Adrenal gland (tissue), 12 donors: Measurements from ENCODE around the gene ARFGAP1. TPM values are rescaled to one million over a fixed set of nuclear protein-coding genes. Genes with fewer than 3 reads are reported as not detected.

Experiments used
- DNase-seq, 7 donors: peaks; one replicate each; pipeline ENCODE4 v3.0.0-alpha.2; 2019 to 2020
- H3K27ac ChIP-seq, 5 donors: fragments of 200-600 bp; sonication (generic) in 4 of 5; 1 replicate in 3 of 5; 2 replicates in 2 of 5; pipeline versions ENCODE4 v1.5.1 to v1.8.0; 2016 to 2020; ENCODE audit warnings: mild to moderate bottlenecking in 1 of 5
- H3K27me3 ChIP-seq: fragments of 200-600 bp; 2 replicates; pipeline ENCODE4 v1.8.0; 2021
- H3K36me3 ChIP-seq, 2 donors: fragments of 200-600 bp; replicated peaks in 1 of 2; 1 replicate in 1 of 2; 2 replicates in 1 of 2; pipeline versions ENCODE4 v1.5.1 to v1.8.0; 2018 to 2022
- H3K4me1 ChIP-seq, 2 donors: fragments of 200-600 bp; replicated peaks in 1 of 2; 1 replicate in 1 of 2; 2 replicates in 1 of 2; pipeline versions ENCODE4 v1.5.1 to v1.8.0; 2018 to 2021
- H3K4me3 ChIP-seq, 4 donors: fragments of 200-600 bp; sonication (generic) in 3 of 4; one replicate each; pipeline ENCODE4 v1.5.1; 2016 to 2018
- H3K9me3 ChIP-seq, 3 donors: fragments of 200-600 bp; sonication (generic) in 1 of 3; replicated peaks in 1 of 3; 1 replicate in 2 of 3; 2 replicates in 1 of 3; pipeline versions ENCODE4 v1.5.1 to v1.8.0; 2016 to 2021
- POLR2A ChIP-seq, 2 donors: fragments of 450-650 bp; IDR thresholded peaks; one replicate each; pipeline ENCODE4 v1.6.1; 2017; ENCODE audit warnings: antibody characterized with exemption in 2 of 2, mild to moderate bottlenecking in 2 of 2, moderate library complexity in 1 of 2
- WGBS, 4 donors: extraction: QIAGEN DNeasy Blood & Tissue Kit in 2 of 4; methylation state at CpG; one replicate each; pipeline versions ENCODE4 v1.1.5 to v1.1.7; 2013 to 2017; 5-methylcytosine and 5-hydroxymethylcytosine counted together
- intact Hi-C, 2 donors: fragments of 100-400 bp; cut with DNase I; formaldehyde crosslinking; loops; one replicate each; pipeline versions ENCODE4 v1.14.1 to v1.15.0; 2022 to 2023
- polyA plus RNA-seq, 3 donors: library from polyadenylated mRNA; stranded (reverse); fragments of 200-250 nt in 2 of 3; fragments of 350-450 nt in 1 of 3; fragmentation: Illumina TruSeq in 1 of 3; extraction: RNeasy Lipid Tissue Mini Kit (QIAGEN cat#74804) in 1 of 3; gene quantifications; one replicate each; pipeline ENCODE4 v1.2.3, GENCODE V29; 2013 to 2014
- total RNA-seq, 9 donors: library from RNA; depleted of rRNA in 4 of 9; stranded (reverse); fragments of >200 nt in 4 of 9; fragments of 120-200 nt in 1 of 9; fragmentation: NEBNext Ultra II Directional in 1 of 9; extraction: Animal tissue kit (Norgen Biotek cat#: 25700) in 1 of 9; gene quantifications; one replicate each; pipeline versions ENCODE4 v1.1.0 to v1.2.4, GENCODE V29; 2013 to 2023
- TF ChIP-seq, protein P1 (sequence below), 6 experiments: fragments of 450-650 bp in 4 of 6; fragments of 200-600 bp in 2 of 6; sonication (generic) in 1 of 6; IDR thresholded peaks; 1 replicate in 5 of 6; 2 replicates in 1 of 6; pipeline versions ENCODE4 v1.5.1 to v1.8.0; 2016 to 2021; ENCODE audit warnings: antibody characterized with exemption in 6 of 6, mild to moderate bottlenecking in 2 of 6, moderate library complexity in 1 of 6
- donor health status: healthy with polysubstance abuse.
- donor health status: Bipolar disorder and iron deficiency.
- donor health status: DM: yes; HTN: yes; CAD: no.
- donor health status: DM: no; HTN: no; CAD: no.
- donor health status: DM: no; HTN: no; CAD: no.
- donor health status: DM: yes; HTN: yes; CAD: no.

The ARFGAP1 gene
- total and polyA plus RNA-seq, 12 donors, result 13.0 to 286 (median 61.5) TPM

DNA sequence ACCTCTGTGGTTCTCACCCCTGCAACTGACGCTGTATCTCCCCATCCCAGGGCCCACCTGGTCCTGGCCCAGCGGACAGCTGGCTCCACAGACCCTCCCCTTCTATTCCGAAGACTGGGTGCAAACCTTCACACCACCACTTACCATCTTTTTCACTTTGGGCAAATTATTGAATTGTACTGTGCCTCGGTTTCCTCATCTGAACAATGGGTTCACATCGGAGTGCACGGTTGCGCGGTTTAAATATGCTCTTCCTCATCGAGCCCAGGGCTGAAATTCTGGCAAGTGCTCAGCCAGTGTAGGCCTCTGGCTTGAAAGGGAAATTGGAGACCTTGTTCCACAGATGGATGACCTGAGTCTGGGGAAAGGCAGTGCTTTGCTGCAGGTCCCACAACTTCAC, 2.9 kb upstream of the ARFGAP1 start:
- TF ChIP-seq, protein P1, sequence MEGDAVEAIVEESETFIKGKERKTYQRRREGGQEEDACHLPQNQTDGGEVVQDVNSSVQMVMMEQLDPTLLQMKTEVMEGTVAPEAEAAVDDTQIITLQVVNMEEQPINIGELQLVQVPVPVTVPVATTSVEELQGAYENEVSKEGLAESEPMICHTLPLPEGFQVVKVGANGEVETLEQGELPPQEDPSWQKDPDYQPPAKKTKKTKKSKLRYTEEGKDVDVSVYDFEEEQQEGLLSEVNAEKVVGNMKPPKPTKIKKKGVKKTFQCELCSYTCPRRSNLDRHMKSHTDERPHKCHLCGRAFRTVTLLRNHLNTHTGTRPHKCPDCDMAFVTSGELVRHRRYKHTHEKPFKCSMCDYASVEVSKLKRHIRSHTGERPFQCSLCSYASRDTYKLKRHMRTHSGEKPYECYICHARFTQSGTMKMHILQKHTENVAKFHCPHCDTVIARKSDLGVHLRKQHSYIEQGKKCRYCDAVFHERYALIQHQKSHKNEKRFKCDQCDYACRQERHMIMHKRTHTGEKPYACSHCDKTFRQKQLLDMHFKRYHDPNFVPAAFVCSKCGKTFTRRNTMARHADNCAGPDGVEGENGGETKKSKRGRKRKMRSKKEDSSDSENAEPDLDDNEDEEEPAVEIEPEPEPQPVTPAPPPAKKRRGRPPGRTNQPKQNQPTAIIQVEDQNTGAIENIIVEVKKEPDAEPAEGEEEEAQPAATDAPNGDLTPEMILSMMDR (IDR thresholded peaks at IDR 0.05), result no peak
- TF ChIP-seq POLR2A (IDR thresholded peaks at IDR 0.05), result no peak
- H3K27me3 ChIP-seq, result no peaks in the 10 kb centered on the region
- intact Hi-C loops, result no loop called here
- no peak overlapping the region for H3K4me3 ChIP-seq
- no peaks in the 10 kb centered on the region for H3K9me3 ChIP-seq
- DNase-seq, result no peak
- no peak overlapping the region for H3K27ac ChIP-seq
- 86 to 92% (median 89%) methylated on average over 9 of the region's 9 CpGs for WGBS, 4 donors
- peaks cover 14 to 19% of the 10 kb centered on the region in 2 donors for H3K4me1 ChIP-seq
- H3K36me3 ChIP-seq, result no peaks in the 10 kb centered on the region

DNA sequence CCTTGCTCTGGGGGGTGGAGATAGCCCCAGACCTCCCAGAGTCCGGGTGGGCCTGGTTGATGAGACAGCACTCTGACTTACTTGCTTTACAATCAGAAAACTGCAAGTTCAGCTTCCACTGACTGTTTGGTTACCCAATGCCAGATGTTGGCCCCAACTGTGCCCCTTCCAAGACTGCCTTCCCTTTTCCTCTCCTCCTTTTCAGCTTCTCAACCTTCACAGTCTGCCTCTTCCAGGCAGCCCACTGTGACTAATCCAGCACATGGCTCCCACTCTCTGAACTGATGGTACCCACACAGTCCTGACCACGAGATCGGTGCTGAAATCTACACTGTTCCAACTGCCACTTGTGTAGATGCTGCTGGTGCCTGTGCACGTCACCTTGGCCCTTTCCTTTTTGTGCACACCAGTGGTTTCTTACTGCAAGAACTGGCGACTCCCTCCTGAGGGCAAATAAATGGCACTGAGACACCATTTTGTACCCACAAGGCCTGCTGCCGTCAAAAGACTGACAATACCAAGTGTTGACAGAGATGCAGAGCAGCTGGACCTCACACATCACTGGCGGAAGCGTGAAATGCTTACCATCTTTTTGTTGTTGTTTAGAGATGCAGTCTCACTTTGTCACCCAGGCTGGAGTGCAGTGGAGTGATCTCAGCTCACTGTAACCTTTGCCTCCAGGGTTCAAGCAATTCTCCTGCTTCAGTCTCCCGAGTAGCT, 1.8 kb upstream of the ARFGAP1 start:
- H3K4me3 ChIP-seq, result no peak overlapping the region
- no peak overlapping the region for H3K27ac ChIP-seq
- peaks cover 14 to 19% of the 10 kb centered on the region in 2 donors for H3K4me1 ChIP-seq
- TF ChIP-seq, protein P1 (IDR thresholded peaks at IDR 0.05), result no peak
- no peak for TF ChIP-seq POLR2A (IDR thresholded peaks at IDR 0.05)
- H3K9me3 ChIP-seq, result no peaks in the 10 kb centered on the region
- 86 to 94% (median 91%) methylated on average over 6 to 9 of the region's 9 CpGs for WGBS, 4 donors
- intact Hi-C loops, result no loop called here
- no peaks in the 10 kb centered on the region for H3K27me3 ChIP-seq
- DNase-seq, result no peak
- peaks cover 0 to 1% of the 10 kb centered on the region in 2 donors for H3K36me3 ChIP-seq

DNA sequence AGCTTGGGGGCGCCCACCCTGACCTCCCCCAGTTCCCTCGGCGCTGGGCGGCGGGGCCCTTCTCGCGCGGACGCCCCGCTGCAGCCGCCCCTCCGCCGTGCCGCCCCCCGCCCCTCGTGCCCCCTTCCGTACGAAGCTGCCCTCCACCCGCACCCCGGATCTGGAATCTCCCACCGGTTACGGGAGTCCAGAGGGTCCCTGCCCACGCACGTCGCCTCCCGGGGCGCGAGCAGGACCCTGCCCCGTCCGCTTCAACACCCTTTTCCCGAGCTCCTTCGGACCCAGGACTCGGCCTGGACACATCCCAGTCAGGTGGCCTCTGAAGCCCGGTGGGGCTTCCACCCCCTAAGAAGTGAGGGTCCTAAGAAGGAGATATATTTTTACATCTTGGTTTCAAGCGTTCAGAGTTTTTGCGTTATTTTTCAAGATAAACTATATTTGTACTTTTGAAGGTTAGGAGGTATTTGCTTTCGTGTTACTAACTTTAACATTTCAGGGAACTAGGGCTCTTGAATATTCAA, 506 bp downstream of the ARFGAP1 start:
- Histone ChIP-seq H3K4me3 (peak overlapping the region; percentile 43 to 98 (median 70)), H3K4me1 (peaks cover 14 to 19% of the 10 kb centered on the region in 2 donors), H3K27ac (peak overlapping the region in 3 of 5 donors; percentile 63 to 85 (median 65)), H3K27me3 (no peaks in the 10 kb centered on the region), H3K9me3 (no peaks in the 10 kb centered on the region), H3K36me3 (peaks cover 0 to 24% of the 10 kb centered on the region in 2 donors)
- intact Hi-C loops, result no loop called here
- TF ChIP-seq, protein P1 (IDR thresholded peaks at IDR 0.05), result no peak
- no peak for TF ChIP-seq POLR2A (IDR thresholded peaks at IDR 0.05)
- WGBS, 4 donors, result 0 to 2% (median 1%) methylated on average over 9 to 37 of the region's 37 CpGs
- no peak for DNase-seq

DNA sequence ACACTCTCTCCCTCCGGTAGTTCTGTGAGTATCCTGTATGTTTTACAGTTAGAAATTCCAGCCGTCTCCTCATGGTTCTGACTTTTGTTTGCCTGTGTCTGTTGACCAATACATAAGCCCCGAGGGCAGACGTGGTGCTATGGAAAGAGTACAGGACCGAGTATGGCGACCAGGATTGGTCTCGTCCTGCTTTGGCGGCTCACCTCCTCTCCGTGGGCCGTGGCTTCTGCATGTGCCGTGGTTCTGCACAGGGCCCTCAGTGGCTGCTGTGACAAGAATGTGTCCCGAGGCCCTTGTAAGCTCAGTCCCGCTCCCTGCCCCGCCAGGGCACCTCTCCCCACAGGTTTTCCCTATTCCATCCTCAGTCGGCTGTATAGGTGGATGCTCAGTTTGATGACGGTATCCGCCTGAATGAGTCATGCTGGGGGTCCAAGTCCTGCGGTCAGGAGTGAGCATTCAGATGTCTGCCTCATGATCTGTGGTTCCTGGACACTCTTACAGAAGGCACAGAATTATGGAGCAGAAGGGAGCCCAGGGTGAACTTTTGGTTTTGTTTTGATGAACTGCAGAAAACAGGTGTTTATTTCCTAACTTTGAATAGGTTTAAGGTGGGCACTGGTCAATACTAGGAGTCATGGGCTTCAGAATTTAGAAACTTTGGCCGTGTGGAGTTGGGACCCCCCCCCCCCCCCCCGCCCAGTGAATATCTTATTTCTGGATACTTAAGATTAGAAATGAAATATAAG, 1.2 kb downstream of the ARFGAP1 start:
- TF ChIP-seq, protein P1 (IDR thresholded peaks at IDR 0.05), result no peak
- TF ChIP-seq POLR2A (IDR thresholded peaks at IDR 0.05), result no peak
- no peak overlapping the region for H3K27ac ChIP-seq
- no peak for DNase-seq
- H3K4me1 ChIP-seq, result peaks cover 14 to 19% of the 10 kb centered on the region in 2 donors
- peaks cover 0 to 31% of the 10 kb centered on the region in 2 donors for H3K36me3 ChIP-seq
- intact Hi-C loops, result no loop called here
- H3K27me3 ChIP-seq, result no peaks in the 10 kb centered on the region
- H3K4me3 ChIP-seq, result peak overlapping the region in 2 of 4 donors; percentile 91 to 98
- 23 to 34% (median 27%) methylated on average over 18 to 20 of the region's 20 CpGs for WGBS, 4 donors
- no peaks in the 10 kb centered on the region for H3K9me3 ChIP-seq
